SIG-M5 treated with dmso at 0.1 percent for 504 hours (cell line): ENCODE results near the gene TBL1X.

Source experiments
- DNase-seq: peaks from one replicate; lab custom pipeline; 2025; ENCODE audit not compliant: unreplicated experiment; lab: John Stamatoyannopoulos, UW

The TBL1X gene

DNA sequence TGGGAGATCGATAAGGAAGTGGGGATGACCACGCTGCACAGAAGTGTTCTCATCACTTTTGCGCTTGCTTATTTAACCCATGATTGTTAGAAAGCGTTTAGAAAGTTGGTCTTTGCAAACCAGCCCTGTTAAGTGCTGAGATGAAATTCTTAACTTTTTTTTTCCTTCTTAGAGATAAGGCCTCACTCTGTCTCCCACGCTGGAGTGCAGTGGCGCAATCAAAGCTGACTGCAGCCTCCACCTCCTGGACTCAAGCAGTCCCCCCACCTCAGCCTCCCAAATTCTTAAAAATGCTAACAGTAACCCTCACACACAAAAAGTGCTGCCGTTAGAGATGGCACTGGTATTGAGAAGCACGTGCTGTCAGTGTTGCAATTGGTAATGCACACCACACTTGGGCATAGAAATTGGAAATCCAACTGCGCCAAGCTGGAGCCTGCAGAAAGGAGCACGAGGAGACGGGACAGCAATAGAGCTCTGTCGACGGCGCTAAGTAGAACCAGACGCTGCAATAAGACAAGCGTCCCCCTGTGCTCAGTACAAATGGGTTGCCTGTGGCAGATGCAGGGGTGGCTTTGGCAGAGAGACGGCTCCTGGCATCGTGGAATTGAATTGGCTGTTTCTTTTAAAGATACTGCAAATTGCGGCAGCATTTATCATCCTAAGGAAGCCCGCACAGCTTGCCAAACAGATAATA is 113.4 kb downstream of the TBL1X start:
- DNase-seq, result no peak

GRCh38 chrX:9581771-9582385 is 117.0 kb downstream of the TBL1X start:
- DNase-seq, result no peak

GRCh38 chrX:9582956-9583355 is 118.1 kb downstream of the TBL1X start:
- no peak for DNase-seq

DNA sequence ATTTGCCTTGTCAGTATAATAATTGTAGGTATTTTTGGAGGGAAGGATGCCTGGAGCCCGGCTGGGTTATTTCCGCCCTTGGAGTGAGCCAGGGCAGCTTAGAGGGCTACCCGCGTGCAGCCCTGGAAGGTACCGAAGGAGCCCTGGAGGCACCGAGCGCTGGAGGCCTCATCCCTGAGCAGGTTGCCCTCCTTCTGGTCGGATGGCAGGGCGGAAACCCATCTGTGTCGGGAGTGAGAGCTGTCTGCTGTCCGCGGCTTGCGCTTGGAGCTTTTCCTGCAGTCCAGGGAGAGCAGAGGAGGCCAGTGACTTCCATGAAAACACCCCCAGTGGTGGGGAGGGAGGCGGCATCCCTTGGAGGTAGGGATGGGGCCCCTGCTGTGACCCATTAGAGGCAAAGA is 122.1 kb downstream of the TBL1X start:
- DNase-seq, result no peak

DNA sequence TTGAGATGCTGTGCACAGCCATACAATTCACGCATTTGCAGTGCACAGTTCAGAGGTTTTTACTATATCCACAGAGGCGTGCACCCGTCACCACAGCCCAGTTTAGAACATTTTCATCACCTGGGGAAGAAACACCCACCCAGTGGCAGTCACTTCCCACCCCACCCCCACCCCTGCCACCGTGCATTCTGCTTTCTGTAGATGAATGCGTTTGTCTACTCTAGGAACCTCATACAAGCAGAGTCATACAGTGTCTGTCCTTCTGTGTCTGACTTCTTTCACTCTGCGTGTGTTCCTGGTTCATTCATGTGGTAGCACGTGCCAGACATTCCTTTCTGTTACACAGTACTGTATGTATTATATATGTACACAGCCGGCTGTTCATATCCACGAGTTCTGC is 122.8 kb downstream of the TBL1X start:
- DNase-seq, result no peak

DNA sequence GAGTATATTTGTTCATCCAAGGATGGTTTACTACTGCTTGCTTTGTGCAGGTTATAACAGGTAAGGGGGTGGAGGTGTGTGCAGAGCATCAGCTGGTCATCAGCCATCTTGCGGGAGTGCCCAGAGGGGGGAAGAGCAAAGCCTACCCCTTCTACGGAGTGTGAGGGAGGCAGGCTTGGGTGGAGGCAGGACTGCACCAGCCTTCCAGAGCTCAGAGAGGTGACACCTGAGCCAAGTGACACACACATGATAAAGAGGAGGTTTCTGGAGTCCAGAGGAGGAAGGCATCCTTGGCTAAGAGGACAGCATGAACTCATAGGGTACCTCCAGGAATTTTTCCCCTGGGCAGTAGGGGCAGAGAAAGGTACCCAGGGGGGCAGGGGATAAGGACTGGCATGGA is 126.6 kb downstream of the TBL1X start:
- DNase-seq, result no peak

GRCh38 chrX:9593756-9594155 is 128.9 kb downstream of the TBL1X start:
- DNase-seq, result no peak

- no peak for DNase-seq
These were observed 130.3 kb downstream of the TBL1X start for GRCh38 chrX:9595174-9595573.

DNA sequence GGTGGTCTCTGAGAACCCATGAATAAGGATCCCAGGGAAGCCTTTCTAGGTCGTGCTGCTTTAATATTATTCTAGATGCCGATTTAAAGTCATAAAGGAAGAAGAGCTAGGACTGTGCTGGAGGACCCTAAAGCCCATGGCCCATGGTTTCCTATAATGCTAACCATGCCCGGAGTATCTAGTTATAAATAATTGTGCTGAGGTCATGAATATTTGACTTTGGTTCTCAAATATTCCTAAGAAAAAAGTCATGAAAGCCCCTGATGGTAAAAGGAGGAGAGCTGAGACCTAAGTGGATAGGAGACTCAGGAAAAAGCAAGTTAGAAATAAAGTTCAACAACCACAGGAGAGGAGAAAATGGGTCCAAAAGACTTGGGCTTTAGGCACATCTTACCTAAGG is 132.0 kb downstream of the TBL1X start:
- no peak for DNase-seq

DNA sequence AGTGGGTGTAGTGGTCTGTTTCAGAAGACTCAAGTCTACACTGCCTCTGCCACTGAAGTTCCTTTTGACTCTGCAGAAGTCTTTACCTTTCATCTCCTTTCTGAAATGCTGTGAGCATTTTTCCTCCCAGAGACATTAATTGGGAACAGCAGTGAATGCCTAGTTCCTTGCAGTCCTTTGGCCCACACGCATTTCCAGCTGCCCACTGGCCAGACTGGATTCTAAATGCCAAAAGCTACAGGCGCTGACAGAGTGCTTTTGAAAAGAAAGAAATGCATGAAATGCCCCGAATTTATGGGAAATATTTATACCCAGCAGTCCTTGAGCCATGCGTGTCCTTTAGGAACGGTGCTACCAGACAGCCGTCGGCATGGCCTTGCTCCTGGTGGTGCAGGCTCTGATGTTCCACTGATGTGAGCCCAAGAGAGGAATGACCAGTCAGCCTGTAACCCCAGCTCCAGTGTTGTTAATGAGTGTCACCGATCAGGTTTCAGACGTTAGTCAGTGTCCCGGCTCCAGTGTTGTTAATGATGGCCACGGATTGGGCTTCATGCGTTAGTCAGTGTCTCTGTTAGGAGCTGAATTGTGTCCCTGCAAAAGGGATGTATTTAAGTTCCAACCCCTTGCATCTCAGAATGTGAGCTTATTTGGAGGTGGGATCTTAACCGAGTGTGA is 132.6 kb downstream of the TBL1X start:
- DNase-seq, result no peak

DNA sequence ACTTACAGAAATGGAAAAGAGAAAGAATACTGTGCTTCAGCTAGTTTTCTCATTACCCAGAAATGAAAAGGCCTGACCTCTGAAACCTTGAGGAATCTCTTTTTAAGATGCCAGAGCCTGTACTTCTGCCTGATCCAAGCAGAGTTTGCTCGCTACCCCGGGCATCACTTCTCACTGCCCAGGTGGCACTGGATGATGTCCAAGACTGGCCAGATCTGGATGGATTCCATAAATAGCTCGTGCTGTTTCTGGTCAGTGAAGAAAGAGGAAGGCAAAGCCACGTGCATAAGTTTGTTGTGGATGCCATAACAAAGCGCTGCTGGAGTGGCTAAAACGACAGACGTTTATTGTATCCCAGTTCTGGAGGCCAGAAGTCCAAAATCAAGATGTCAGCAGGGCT is 133.5 kb downstream of the TBL1X start:
- DNase-seq, result no peak

DNA sequence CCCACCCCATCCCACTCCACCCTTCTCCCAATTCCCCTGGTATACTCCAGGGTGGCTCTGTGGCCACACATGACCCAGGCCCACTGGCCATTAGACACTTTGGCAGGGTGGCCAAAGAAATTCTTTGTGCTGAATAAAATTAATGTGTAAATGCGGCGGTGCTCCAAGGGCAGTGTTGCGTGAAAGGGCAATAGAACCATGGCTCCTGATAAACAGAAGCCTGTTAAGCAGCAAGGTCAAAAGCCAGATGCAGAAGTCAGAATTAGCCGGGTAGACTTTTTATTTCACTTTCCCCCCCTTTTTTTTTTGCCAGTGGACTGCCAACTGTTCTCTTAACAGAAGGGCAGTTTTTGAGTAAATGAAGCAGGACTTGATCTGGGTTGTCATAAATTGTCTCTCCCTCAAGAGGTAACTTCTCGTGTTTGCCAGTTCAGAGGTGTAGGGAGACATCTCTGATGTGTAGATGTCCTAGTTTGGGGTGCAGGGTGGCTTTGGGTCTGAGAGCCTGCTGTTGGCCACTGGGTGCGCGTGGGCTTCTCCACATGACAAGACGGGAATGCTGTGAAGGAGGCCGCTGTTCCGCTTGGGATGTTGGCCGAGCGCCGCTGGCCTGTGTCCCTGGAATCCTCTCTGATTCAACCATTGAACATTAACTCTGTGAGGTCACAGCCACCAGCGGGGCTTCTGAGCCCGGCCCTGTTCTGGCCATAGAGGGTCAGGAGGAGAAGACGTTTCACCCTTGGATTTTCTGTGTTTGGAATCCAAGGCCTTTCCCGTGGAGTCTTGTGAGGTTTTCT is 139.5 kb downstream of the TBL1X start:
- no peak for DNase-seq

DNA sequence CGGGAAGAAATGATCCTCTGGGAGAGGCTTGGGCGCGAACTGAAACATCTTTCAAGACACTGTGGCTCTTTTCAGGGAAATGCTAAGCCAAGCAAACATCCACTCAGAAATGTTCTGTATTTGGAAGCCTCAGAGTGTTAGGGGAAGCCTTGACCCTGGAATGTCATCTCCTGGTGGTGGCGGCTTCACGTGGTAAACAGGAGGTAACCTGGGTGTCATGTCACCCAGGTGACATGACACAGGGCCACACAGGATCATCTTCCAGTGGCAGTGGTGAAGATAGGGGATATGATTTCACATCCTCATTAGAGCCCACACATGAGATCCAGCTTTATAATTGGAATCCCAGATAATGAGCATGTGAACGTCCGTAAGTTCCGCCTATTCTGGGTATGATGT is 140.0 kb downstream of the TBL1X start:
- DNase-seq, result no peak

- no peak for DNase-seq
These were observed 140.6 kb downstream of the TBL1X start for GRCh38 chrX:9605484-9605883.

GRCh38 chrX:9606971-9607370 is 142.1 kb downstream of the TBL1X start:
- DNase-seq, result no peak

DNA sequence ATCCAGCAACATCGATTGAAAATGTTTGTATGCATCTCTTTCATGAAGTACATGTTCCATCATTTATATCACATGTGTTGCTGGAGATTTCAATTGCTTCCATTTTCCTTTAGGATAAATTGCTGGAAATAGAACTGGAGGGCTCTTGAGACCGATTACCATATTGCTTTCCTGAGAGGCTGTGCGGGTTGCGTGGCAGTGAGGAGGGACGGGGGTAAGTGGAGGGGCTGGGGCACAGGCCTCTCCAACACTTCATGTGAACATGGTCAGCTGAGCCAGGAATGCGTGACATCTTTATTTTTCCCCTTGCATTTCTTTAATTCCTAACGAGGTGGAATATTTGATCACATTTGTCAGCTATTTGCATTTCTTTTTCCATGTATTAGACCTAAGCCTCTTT is 144.6 kb downstream of the TBL1X start:
- DNase-seq, result no peak

DNA sequence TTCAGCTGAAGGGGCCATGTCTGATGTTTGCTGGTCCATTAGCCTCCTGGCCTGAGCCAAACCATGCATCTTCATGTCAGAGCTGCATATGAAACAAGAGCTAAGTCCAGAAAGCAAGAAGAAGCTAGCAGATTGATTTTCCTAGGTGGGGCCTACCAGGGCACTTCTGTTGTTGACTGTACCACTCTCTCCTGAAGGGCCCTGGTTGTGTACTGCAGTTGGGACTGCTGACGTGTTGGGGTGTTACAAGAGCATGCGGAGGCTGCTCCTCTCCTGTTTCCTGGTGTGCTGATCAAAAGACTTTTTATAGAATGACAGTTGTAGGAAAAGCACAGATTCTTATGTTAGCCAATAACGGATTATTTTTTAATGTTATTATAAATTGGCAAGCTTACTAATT is 145.1 kb downstream of the TBL1X start:
- no peak for DNase-seq

DNA sequence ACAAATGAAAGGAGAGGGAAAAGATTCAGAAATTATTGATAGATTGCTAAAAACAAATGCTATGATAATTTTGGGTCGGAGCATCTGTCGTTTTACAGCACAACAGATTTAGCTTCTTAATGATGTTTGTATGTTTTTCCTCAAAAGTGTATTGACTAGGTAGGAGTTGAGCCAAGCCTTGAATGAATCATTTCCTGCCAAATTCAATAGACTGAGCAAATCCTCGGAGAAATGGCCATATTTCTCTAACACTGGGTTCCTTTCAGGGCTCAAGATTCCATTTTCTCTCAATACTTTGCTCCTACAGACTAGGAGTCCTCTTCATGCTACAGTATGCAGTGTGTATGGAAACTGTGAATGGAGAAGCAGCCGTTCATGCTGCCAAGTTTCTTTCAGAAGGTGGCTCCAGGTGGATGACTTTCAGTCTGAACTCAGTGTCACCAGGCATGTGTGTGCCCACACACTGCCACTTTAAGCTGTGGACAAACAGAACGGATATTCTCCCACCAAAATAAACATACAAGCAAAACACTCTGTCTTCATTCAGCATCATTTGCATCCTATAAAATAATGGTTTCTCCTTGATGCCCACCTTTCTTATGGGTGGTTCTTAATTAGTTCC is 146.0 kb downstream of the TBL1X start:
- no peak for DNase-seq

GRCh38 chrX:9611436-9612145 is 146.7 kb downstream of the TBL1X start:
- no peak for DNase-seq

GRCh38 chrX:9612146-9612505 is 147.3 kb downstream of the TBL1X start:
- DNase-seq, result no peak

GRCh38 chrX:9614016-9614415 is 149.2 kb downstream of the TBL1X start:
- DNase-seq, result no peak
